Fibroblast of lung (primary cell): ENCODE measurements around the gene GM2A. TPM values are rescaled to one million over a fixed set of nuclear protein-coding genes. Genes with fewer than 3 reads are reported as not detected.
A peak's percentile ranks its signal among the peaks of the same experiment; 100 is the strongest.

Experiments
- DNase-seq, 2 donors: peaks; one replicate each; pipeline versions ENCODE4 v3.0.0 to v3.0.0-alpha.2; 2010; ENCODE audit warnings: low read depth in 2 of 2
- H2AFZ ChIP-seq: 2 replicates; pipeline ENCODE4 v1.5.1; 2012; ENCODE audit warnings: low read length, control low read depth, inconsistent platforms
- H3K27ac ChIP-seq: 2 replicates; pipeline ENCODE4 v1.5.1; 2011; ENCODE audit warnings: low read length, control low read depth; ENCODE audit not compliant: insufficient read depth
- H3K27me3 ChIP-seq: 2 replicates; pipeline ENCODE4 v1.5.1; 2011; ENCODE audit warnings: mild to moderate bottlenecking, low read length; ENCODE audit not compliant: control insufficient read depth, insufficient read depth
- H3K36me3 ChIP-seq: 2 replicates; pipeline ENCODE4 v1.5.1; 2011; ENCODE audit warnings: low read length; ENCODE audit not compliant: control insufficient read depth, insufficient read depth
- H3K4me1 ChIP-seq: 2 replicates; pipeline ENCODE4 v1.5.1; 2011; ENCODE audit warnings: low read length; ENCODE audit not compliant: control insufficient read depth, insufficient read depth; ENCODE audit errors: extremely low read depth
- H3K4me2 ChIP-seq: 2 replicates; pipeline ENCODE4 v1.5.1; 2011; ENCODE audit warnings: low read length, control low read depth; ENCODE audit not compliant: insufficient read depth; ENCODE audit errors: extremely low read depth
- H3K4me3 ChIP-seq, 4 experiments: fragments of 200-600 bp in 1 of 4; sonication (generic) in 1 of 4; replicated peaks in 1 of 4; 2 replicates each; pipeline ENCODE4 v1.5.1; 2011 to 2016; ENCODE audit warnings: low read length in 4 of 4, low read depth in 3 of 4, mild to moderate bottlenecking in 3 of 4, control low read depth in 2 of 4, inconsistent platforms in 1 of 4, mixed read lengths in 1 of 4; ENCODE audit not compliant: insufficient read depth in 1 of 4; ENCODE audit errors: control extremely low read depth in 1 of 4
- H3K79me2 ChIP-seq: 2 replicates; pipeline ENCODE4 v1.5.1; 2012; ENCODE audit warnings: mild to moderate bottlenecking, low read length, inconsistent platforms; ENCODE audit not compliant: control insufficient read depth, insufficient read depth
- H3K9ac ChIP-seq: 2 replicates; pipeline ENCODE4 v1.5.1; 2011; ENCODE audit warnings: mild to moderate bottlenecking, low read length, control low read depth; ENCODE audit not compliant: insufficient read depth
- H3K9me3 ChIP-seq: 2 replicates; pipeline ENCODE4 v1.5.1; 2012; ENCODE audit warnings: low read depth, low read length; ENCODE audit not compliant: control insufficient read depth, insufficient read depth
- H4K20me1 ChIP-seq: 2 replicates; pipeline ENCODE4 v1.5.1; 2011; ENCODE audit warnings: low read length; ENCODE audit not compliant: control insufficient read depth, insufficient read depth; ENCODE audit errors: extremely low read depth
- CTCF ChIP-seq, 2 donors: IDR thresholded peaks in 1 of 2; conservative IDR thresholded peaks in 1 of 2; 1 replicate in 1 of 2; 2 replicates in 1 of 2; pipeline ENCODE4 v1.5.1; 2011 to 2012; ENCODE audit warnings: low read length in 2 of 2, control low read depth in 1 of 2, inconsistent platforms in 1 of 2, low read depth in 1 of 2, mild to moderate bottlenecking in 1 of 2
- EZH2 ChIP-seq: IDR thresholded peaks from 2 replicates; pipeline ENCODE4 v1.5.1; 2012; ENCODE audit warnings: low read length, control low read depth, mild to moderate bottlenecking; ENCODE audit errors: missing control alignments
- polyA plus RNA-seq, 2 donors: library from polyadenylated mRNA; depleted of rRNA in 1 of 2; stranded (reverse) in 1 of 2; unstranded in 1 of 2; fragments of >200 nt; gene quantifications; 2 replicates each; pipeline ENCODE4 v1.2.1, GENCODE V29; 2011 to 2012; ENCODE audit warnings: missing spikeins in 1 of 2
- total RNA-seq: library from RNA; depleted of rRNA; stranded (reverse); fragments of >200 nt; gene quantifications from 2 replicates; pipeline ENCODE4 v1.2.1, GENCODE V29; 2014

The GM2A gene
- total and polyA plus RNA-seq, 2 donors (not counting 1 experiment from before 2014, with no cell fraction given) = 11.9 to 28.2 TPM

DNA sequence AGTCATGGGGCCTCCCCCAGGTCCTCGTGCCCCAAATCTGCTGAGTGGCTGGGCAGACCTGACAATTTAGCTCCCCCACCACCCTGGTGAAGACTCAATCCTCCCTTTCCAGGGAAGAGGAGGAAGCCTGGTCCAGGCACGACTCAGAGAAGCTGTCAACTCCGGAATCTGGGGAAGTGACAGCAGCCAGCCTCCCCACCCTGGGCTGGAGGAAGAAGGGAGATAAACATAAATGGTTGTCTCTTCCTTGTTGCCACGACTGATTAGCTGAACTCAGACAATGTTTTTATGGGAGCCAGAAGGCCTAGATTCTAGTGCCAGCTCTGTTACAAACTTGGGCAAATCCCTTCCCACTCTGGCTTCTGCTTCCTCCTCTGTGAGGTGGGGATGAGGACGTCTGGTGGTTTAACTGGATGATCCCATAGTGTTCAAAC is 44.5 kb upstream of the GM2A start:
- Histone ChIP-seq H3K4me3 (no peak overlapping the region), H3K79me2 (no peaks in the 10 kb centered on the region), H3K9ac (no peak overlapping the region), H3K9me3 (no peaks in the 10 kb centered on the region), H2AFZ (no peak overlapping the region), H3K4me2 (no peak overlapping the region), H3K27ac (no peak overlapping the region), H3K4me1 (no peaks in the 10 kb centered on the region), H3K27me3 (no peaks in the 10 kb centered on the region), H3K36me3 (no peaks in the 10 kb centered on the region), H4K20me1 (no peaks in the 10 kb centered on the region)
- DNase-seq = no peak
- TF ChIP-seq EZH2 = no peak
- no peak for TF ChIP-seq CTCF (conservative IDR thresholded peaks at IDR 0.05 in 1 of 2, IDR thresholded peaks at IDR 0.05 in 1 of 2; ENCODE audit: low read depth in 1 of 2, low read length in 2 of 2)

DNA sequence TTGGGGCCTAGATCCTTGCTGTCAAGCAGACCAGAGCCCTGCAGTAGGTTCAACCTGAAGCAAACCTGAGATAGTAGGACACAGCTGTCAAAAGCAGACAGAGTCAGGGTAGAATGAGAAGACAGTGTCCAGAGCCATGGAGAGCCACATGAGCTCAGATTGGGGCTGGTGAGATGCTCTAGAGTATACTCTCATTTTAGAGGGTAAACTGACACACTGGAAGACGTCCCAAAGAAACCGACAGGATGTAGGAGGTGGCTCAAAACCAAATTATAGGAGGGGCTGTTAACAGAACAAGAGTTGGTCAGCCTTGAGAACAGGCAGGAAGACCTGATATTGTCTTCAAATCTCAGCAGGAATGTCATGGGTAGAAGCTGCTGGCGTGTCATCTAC is 40.6 kb upstream of the GM2A start:
- H3K4me1 ChIP-seq = no peaks in the 10 kb centered on the region
- H4K20me1 ChIP-seq = no peaks in the 10 kb centered on the region
- H3K36me3 ChIP-seq = no peaks in the 10 kb centered on the region
- H3K9me3 ChIP-seq = no peaks in the 10 kb centered on the region
- no peak overlapping the region for H3K27ac ChIP-seq
- TF ChIP-seq CTCF (conservative IDR thresholded peaks at IDR 0.05 in 1 of 2, IDR thresholded peaks at IDR 0.05 in 1 of 2; ENCODE audit: low read depth in 1 of 2, low read length in 2 of 2) (no peak), EZH2 (no peak)
- H3K4me3 ChIP-seq = no peak overlapping the region
- H3K27me3 ChIP-seq = no peaks in the 10 kb centered on the region
- H2AFZ ChIP-seq = no peak overlapping the region
- no peak for DNase-seq
- H3K4me2 ChIP-seq = no peak overlapping the region
- no peak overlapping the region for H3K9ac ChIP-seq
- H3K79me2 ChIP-seq = no peaks in the 10 kb centered on the region

GRCh38 chr5:151213803-151214613 is 39.0 kb upstream of the GM2A start:
- Histone ChIP-seq H3K9me3 (no peaks in the 10 kb centered on the region), H3K4me3 (no peak overlapping the region), H4K20me1 (no peaks in the 10 kb centered on the region), H3K36me3 (no peaks in the 10 kb centered on the region), H3K9ac (no peak overlapping the region), H3K4me2 (no peak overlapping the region), H2AFZ (no peak overlapping the region), H3K27me3 (no peaks in the 10 kb centered on the region), H3K79me2 (no peaks in the 10 kb centered on the region), H3K4me1 (no peaks in the 10 kb centered on the region), H3K27ac (no peak overlapping the region)
- peak; percentile 17 to 53 for DNase-seq
- no peak for TF ChIP-seq EZH2
- TF ChIP-seq CTCF (conservative IDR thresholded peaks at IDR 0.05 in 1 of 2, IDR thresholded peaks at IDR 0.05 in 1 of 2; ENCODE audit: low read depth in 1 of 2, low read length in 2 of 2) = no peak
